GM12891 (cell line): ENCODE data around the gene TEAD1.

ENCODE experiments used
- POLR2A ChIP-seq: IDR thresholded peaks from 2 replicates; pipeline ENCODE4 v1.6.1; 2011; ENCODE audit warnings: low read depth, low read length, control low read depth
- POLR2AphosphoS5 ChIP-seq: IDR thresholded peaks from 2 replicates; pipeline ENCODE4 v1.6.1; 2011; ENCODE audit warnings: low read depth, low read length, control low read depth
- POU2F2 ChIP-seq: IDR thresholded peaks from 2 replicates; pipeline ENCODE4 v1.6.1; 2011; ENCODE audit warnings: low read depth, mild to moderate bottlenecking, control low read depth, low read length, moderate library complexity
- TAF1 ChIP-seq: IDR thresholded peaks from 2 replicates; pipeline ENCODE4 v1.6.1; 2011; ENCODE audit warnings: low read depth, low read length, control low read depth

GRCh38 chr11:12702999-12703453 lies 28.8 kb downstream of the TEAD1 start:
- TF ChIP-seq POLR2A (no peak), POLR2AphosphoS5 (no peak), TAF1 (no peak), POU2F2 (no peak)
